Stimulated activated CD4-positive, alpha-beta T cell treated with anti-CD3 and anti-CD28 coated beads, TNF-alpha, amount 100 ng/mL, for 1 hour (primary cell): ENCODE results near the gene YEATS2.
"Not testable (repeated sequence)": the region's sequence is repeated elsewhere in the genome, so short reads cannot be mapped to it uniquely, and the experiment has no call there.

ENCODE experiments used
- DNase-seq, 3 donors: peaks; one replicate each; pipeline ENCODE4 v3.0.0-alpha.2; 2020; ENCODE audit warnings: low read depth in 3 of 3, low spot score in 1 of 3

YEATS2 gene

GRCh38 chr3:183774631-183775030 is 77.0 kb downstream of the YEATS2 start:
- DNase-seq, result no peak

GRCh38 chr3:183775781-183776180 is 78.2 kb downstream of the YEATS2 start:
- DNase-seq, result no peak

DNA sequence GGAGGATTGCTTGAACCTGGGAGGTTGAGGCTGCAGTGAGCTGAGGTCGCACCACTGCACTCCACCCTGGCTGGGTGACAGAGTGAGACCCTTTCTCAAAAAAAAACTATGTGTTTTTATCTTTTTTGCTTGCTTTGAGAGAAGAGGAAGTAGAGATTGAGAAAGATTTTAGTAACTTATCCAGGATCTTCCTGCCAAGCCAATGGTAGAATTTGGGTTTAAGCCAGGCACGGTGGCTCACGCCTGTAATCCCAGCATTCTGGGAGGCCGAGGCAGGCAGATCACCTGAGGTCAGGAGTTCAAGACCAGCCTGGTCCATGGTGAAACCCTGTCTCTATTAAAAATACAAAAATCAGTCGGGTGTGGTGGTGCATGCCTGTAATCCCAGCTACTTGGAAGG is 78.9 kb downstream of the YEATS2 start:
- not testable (repeated sequence) for DNase-seq

DNA sequence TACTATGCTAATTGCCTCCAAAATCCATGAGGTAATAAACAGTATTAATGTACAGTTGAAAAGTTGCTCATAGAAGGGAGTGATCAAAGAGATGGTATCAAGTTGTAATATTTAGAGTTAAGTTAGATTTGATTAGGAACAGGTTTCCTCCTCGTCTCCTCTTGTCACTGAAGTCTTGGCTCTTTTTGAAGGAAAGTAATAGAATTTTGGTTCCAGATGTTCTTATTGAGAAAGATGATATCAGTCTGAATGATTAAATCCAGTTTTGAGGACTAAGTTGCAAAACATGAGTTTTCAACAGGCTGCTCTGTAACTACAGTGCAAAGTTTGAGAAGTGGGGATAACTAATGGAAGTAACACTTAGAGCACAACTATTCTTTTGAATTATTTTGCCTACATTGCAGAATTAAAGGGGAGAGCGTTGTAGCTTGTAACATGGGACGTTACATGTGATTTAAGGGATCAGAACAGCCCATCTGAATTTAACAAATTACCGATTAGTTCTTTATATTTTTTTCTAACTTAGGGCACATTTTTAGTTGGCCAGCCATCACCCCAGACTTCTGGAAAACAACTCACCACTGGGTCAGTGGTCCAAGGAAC is 79.5 kb downstream of the YEATS2 start:
- no peak for DNase-seq

- DNase-seq, result no peak
These were observed 82.4 kb downstream of the YEATS2 start for GRCh38 chr3:183779896-183780465.

DNA sequence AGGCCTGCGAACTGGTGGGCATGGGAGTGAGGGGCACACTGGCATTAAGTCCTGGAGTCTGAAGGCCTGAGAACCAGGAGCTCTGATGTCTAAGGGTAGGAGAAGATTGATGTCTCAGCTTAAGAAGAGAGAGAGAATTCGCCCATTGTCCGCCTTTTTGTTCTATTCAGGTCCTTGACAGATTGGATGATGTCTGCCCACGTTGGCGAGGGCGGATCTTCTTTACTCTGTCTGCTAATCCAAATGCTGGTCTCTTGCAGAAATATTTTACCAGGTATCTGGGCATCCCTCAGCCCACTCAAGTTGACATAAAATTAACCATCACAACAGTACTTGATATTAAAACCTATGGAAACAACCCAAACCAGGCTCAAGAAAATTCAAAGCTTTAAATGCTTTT is 83.6 kb downstream of the YEATS2 start:
- DNase-seq, result no peak

DNA sequence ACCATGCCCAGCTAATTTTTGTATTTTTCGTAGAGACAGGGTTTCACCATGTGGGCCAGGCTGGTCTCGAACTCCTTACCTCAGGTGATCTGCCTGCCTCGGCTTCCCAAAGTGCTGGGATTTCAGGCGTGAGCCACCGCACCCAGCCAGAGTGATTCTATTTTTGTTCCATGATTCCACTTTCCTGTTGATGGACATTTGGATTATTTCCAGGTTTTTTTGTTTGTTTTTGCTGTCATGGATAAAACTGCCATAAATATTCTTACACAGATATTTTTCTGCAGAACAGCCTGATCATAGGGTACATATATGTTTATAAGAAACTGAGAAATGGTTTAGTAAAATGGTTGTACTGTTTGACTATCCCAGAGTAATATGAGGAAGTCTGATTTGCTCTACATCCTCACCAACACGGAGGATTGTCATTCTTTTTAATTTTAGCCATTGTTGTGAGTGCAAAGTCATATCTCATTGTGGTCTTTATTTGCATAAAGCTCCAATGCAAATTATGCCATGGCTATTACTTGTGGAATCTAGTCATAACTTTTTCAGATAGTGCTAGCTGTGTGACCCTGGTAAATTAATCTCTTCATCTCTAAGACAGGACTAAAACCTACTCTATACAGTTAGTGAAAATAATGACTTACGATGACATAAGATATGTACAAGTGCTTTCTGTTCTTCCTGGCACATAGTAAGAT is 85.1 kb downstream of the YEATS2 start:
- no peak for DNase-seq

DNA sequence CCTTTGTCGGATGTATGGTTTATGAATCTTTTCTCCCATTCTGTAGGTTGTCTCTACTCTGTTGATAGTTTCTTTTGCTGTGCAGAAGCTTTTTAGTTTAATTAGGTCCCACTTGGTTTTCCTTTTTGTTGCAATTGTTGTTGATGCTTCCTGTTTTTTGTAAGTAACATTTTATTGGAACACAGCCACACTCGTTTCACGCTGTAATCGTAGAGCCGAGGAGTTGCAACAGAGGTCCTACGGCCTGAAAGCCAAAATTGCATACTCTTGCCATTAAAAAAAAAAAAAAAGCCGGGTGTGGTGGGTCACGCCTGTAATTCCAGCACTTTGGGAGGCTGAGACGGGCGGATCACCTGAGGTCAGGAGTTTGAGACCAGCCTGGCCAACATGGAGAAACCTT is 86.9 kb downstream of the YEATS2 start:
- not testable (repeated sequence) for DNase-seq

DNA sequence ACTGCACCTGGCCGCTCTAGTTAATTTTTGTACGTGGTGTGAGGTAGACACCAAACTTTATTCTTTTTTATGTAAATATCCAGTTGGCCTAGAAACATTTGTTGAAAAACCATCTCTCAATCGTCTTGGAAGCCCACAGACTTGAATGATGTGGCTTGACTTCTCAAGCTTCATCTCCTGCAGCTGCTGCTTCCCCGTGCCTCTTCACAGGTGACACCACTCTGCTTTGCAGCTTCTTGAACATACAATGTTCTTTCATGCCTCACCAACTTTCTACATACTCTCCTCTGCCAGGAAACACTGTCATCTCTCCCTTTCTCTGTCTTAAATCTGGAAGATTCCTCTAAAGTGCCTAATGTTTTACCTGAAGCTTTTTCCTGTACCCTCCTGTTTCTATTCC is 92.2 kb downstream of the YEATS2 start:
- no peak for DNase-seq

DNA sequence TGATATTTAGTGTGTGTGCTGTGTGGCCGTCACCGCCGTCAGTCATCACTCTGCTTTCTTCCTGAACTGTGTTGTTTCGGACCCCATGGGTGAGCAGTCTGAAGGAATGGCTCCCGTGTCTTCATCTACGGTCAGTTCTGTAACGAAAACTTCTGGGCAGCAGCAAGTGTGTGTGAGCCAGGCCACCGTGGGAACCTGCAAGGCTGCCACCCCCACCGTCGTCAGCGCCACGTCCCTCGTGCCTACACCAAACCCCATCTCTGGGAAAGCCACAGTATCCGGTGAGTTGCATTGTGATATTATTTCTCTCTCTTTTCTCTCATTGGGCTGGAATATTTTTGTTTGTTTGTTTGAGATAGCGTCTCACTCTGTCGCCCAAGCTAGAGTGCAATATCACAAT is 93.1 kb downstream of the YEATS2 start:
- DNase-seq, result no peak

GRCh38 chr3:183792976-183793375 is 95.4 kb downstream of the YEATS2 start:
- DNase-seq, result no peak

- DNase-seq, result no peak
These were observed 96.9 kb downstream of the YEATS2 start for GRCh38 chr3:183794452-183794851.

DNA sequence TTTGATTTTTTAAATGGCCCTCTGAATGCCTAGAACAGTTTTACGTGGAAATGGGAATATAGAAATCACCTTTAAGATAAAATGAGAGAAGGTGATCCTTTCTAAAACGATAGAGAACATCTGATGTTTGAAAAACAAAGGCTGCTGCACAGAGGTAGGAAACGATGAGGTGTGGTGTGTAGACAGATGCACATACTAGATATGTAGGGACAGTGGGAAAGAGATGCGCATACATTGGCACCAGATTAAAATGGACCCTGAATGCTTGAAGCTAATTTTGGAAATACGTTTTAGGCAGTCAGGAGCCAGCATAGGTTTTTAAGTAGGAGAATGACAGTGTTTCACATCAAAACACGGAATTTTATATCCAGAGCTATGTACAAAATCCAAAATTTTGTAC is 98.8 kb downstream of the YEATS2 start:
- no peak for DNase-seq

DNA sequence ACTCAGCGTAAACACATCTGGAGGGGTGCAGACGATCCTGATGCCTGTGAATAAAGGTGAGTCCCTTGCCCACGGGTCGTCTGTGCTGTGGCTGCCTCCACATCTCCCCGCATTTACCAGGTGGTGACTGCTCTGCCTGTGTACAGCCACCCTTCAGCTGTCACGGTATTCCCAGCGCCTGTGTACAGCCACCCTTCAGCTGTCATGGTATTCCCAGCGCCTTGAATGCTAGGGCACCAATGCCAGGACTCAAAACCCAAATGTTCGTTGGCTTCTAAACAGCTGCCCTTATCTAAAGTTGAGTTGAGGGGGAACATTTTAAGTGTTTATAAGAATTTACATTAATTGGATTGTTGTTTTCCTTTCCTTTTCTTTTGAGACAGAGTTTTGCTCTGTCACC is 100.4 kb downstream of the YEATS2 start:
- DNase-seq, result no peak

DNA sequence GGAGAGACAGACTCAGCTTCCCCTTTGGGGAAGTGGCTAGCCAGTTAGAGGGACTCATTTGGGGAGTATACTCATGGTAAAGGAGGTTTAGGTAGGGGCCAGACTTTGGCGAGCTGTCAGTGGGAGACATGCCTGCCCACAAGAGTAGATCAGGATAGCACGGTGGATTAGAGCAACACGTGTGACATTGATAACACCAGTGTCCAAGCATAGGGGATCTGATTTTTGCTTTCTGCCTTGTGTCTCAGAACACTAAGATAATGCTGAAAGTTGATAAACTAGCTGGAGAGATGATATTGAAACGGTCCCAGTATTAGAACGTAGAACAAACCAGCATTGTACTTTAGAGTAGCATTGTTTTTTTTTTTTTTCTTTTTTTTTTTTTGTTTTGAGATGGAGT is 101.9 kb downstream of the YEATS2 start:
- DNase-seq, result no peak

DNA sequence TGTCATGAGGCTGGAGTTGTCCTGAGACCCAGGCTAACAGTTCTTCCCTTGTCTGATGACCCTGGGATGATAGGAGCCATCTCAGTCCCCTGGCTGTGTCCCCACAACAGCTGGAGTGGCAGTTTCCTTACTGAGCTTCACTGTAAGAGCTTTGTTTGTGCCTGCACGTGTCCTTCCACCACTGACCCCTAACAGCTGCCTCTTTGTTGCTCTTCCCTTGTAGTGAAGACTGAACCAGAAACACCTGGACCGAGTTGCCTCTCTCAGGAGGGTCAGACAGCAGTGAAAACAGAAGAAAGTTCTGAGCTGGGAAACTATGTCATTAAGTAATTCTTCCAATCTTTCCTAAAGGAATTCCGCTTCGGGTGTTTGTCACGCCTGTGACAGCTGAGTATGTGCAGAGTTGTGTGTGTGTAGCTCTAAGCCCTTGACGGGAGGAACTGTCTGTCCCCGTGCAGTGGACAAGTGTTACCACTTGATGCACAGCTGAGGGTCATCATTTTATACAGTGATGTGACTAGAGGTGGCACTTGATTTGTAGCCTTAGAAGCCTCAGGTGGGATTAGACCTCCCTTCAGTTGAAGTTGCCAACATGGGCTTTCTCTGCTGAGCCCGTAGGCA is 102.8 kb downstream of the YEATS2 start:
- no peak for DNase-seq

DNA sequence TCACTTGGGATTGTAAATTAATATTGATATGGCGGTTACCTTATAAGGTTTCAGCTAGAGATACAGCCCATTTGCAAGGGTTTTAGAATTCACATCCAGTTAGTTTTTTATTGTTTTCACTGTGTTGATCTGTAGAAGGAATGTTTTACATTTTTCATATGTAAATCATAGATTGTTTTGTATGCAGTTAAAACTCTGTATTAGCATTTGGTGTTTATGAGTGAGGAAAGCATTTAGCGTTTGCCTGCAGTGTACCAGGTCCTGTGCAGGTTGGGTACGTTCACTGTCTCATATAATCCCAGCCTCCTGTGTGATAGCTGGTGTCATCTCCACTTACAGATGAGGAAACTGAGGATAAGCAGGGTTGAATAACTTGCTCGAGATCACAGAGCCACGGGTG is 104.0 kb downstream of the YEATS2 start:
- DNase-seq, result no peak

GRCh38 chr3:183802989-183803388 is 105.4 kb downstream of the YEATS2 start:
- DNase-seq, result no peak

GRCh38 chr3:183807209-183807728 is 109.7 kb downstream of the YEATS2 start:
- no peak for DNase-seq

DNA sequence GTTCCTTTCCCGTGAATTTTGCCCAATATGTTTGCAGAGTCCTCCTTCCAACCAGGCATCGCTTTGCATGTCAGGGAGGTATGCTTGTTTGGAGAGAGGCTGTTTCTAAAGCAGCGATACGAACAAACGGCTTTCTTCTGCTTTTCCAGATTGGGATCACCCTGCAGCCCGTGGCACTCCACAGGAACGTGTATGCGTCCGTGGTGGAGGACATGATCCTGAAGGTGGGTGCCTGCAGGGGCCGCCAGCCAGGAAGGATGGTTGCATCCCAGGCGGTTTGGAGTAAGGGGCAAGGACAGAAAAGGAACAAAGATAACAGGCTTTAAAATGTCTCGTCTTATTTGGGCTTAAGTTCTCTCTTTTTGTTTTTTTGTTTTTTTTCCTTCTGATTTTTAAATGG is 110.3 kb downstream of the YEATS2 start:
- no peak for DNase-seq

GRCh38 chr3:183808355-183808754 is 110.8 kb downstream of the YEATS2 start:
- DNase-seq, result no peak

DNA sequence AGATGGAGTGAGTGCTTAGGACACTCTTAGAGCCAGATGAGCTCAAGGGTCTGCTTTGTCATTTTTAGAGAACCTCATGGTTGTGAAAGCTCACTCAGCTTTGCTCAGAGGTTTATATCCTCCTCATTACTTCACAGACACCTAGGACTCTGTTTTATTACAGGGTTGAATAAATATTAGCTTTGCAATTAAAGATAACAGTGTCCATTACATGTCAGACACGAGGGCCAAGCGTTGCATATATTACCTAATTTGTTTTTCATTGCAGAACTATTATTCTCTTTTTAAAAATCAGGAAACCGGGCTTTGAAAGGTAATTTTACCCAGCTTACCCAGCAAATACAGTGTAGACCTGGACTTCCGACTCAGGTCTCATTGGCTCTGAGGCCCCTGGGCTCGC is 111.7 kb downstream of the YEATS2 start:
- no peak for DNase-seq
